GM18861 (cell line): ENCODE results near the gene FNDC3A.
"Not testable (repeated sequence)": the region's sequence is repeated elsewhere in the genome, so short reads cannot be mapped to it uniquely, and the experiment has no call there.

Experiments
- ATAC-seq: cut with Tn5 transposase; IDR thresholded peaks from one replicate; pipeline ENCODE4 v1.9.1; 2021; ENCODE audit not compliant: unreplicated experiment

FNDC3A gene

GRCh38 chr13:48975101-48975855 lies 434 bp upstream of the FNDC3A start:
- ATAC-seq = peak; percentile 18

GRCh38 chr13:48976576-48977285 lies 1.0 kb downstream of the FNDC3A start:
- ATAC-seq = no peak

DNA sequence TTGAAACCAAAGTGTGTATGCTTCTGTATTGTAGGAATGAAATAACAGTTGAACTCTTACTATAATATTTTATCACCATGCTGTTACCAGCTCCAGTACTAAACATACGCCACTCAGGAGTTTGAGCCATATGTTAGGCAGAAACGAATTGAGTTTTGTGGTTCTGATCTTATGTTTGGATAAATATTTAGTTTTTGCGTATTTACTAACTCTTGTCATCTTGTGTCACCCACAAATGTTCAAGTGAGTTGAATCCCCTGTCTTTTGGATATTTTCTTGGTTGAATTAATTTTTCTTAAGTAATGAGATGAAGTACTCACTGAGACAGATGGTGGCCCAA lies 1.5 kb downstream of the FNDC3A start:
- no peak for ATAC-seq

- ATAC-seq = no peak
Observed at GRCh38 chr13:48977973-48978372, 2.3 kb downstream of the FNDC3A start.

DNA sequence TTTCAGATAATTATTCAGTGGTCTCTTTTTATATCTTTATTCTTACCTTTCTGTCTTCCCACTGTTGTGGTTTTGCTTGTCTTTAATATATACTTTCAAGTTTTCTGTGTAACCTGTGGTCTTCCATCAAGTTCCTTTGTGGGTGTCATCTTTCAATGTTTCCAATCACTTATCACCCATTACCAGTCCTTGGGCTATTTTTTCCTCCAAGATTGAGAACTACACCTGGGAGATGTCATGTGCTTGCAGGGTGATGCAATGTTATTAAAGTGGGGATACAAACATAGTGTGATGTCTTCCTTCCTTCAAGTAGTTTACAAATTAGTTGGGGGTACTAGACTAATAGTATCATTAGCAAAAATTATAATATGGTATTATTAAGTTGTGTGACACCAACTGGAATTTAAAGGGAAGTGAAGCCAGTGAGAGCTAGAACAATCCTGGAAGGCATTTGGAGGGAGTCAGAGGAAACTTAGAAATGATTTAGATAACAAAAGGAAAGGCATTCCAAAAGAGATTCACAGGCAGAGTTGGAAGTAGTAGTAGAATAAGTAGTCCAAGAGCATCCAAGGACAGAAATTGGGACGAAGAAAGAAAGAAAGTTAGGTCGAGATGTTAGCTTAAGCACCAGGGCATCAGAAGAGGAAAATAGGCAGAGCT lies 3.4 kb downstream of the FNDC3A start:
- no peak for ATAC-seq

GRCh38 chr13:48979892-48980291 lies 4.2 kb downstream of the FNDC3A start:
- peak; percentile 49 for ATAC-seq

DNA sequence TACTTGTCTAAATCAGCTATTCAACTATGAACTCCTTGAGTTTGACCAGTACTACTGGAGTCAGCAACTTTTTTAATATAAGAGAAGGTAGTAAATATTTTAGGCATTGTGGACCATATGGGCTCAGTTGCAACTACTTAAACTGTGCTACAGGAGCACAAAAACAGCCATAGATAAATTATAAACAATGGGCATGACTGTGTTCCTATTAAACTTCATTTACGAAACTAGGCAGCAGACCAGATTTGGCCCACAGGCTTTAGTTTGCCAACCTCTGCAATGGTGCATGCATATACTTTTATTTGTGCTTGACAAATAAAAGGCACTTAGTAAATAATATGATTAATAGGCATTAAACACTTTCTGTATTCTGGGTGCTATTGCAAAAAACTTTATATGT lies 7.6 kb downstream of the FNDC3A start:
- no peak for ATAC-seq

DNA sequence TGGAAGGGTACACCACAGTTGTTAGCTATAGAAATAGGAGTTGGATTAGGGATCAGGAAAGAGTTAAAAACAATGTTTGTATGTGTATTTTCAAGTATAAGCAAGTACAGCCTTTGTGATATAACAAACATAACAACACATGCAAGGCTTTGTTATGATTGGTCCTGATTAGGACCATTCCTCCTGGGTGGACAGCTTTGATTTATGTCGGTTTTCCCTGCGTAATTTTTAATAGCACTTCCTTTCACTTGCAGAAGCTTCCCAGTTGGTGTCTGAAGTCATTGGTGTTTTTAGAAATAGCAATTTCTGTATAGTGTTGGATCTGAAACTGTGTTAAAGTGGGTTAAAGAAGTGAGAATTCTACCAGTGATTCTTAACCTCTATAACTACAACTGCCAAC lies 10.0 kb downstream of the FNDC3A start:
- no peak for ATAC-seq

- ATAC-seq = no peak
Observed at GRCh38 chr13:48990900-48991299, 15.2 kb downstream of the FNDC3A start.

GRCh38 chr13:48993150-48993549 lies 17.4 kb downstream of the FNDC3A start:
- no peak for ATAC-seq

GRCh38 chr13:48994706-48995105 lies 19.0 kb downstream of the FNDC3A start:
- ATAC-seq = peak; percentile 62

GRCh38 chr13:48998641-48999292 lies 23.1 kb downstream of the FNDC3A start:
- ATAC-seq = no peak

DNA sequence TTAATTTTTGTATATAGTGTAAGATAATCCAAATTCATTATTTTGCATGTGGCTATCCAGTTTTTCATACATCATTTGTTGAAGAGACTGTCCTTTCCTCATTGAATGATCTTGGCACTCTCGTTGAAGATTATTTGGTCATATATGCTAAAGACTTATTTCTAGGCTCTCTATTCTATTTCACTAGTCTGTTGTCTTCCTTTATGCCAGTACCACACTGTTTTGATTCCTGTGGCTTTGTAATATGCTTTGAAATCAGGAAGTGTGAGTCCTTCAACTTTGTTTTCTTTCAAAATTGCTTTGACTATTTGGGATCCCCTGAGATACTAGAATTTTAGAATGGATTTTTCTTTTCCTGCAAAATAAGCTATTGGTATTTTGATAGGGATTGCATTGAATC lies 24.5 kb downstream of the FNDC3A start:
- ATAC-seq = no peak

- ATAC-seq = not testable (repeated sequence)
Observed at GRCh38 chr13:49018986-49019635, 43.4 kb downstream of the FNDC3A start.

- ATAC-seq = no peak
Observed at GRCh38 chr13:49020328-49020727, 44.6 kb downstream of the FNDC3A start.

- ATAC-seq = no peak
Observed at GRCh38 chr13:49020940-49021553, 45.3 kb downstream of the FNDC3A start.

GRCh38 chr13:49021953-49022352 lies 46.2 kb downstream of the FNDC3A start:
- ATAC-seq = no peak

DNA sequence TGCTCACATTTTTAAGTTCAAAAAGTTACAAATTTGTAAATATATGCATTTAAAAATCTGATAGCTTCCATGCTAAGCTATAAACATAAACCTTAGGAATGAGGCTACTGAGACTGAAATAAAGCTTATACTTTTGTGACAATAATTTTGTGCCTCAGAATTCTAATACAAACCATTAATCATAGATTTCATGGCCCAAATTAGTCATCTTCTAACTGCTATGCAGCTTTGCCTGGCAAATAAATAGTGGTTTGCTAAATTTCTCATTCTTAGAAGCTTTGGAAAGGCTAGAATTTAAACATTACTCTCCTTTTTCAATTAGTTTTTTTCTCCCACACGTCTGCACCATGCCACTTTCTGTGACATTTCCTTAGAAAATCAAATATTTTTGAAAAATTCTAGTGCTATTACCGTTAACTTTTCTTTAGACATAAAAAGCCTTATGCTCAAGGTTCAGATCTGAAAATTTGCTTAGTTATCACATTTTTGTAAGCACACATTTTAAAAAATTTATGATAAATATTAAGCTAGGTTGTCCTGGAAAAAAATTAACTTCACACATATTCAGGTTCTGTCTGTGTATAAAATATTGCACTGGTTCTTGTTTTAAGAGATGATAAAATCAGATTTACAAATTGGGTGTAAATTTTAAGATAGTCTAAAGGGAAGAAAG lies 46.9 kb downstream of the FNDC3A start:
- ATAC-seq = no peak

GRCh38 chr13:49023431-49023830 lies 47.7 kb downstream of the FNDC3A start:
- ATAC-seq = no peak

DNA sequence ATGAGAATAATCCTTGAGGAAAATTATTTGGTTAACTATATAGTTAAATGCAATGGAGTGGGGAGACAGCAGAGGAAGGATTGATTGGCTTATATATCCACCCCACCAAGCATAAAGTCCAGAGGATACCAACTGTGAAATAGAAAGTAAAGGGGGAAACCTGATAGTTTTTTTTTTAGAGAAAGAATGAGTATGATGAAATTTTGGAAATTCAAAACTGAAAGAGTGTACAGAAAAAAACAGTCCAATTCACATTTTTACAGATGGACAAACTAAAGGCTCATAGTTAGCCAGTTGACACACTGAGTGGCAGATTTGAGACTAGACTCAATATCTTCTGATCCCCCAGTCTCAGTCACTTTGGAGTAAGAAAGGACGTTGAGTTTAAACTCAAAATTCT lies 51.1 kb downstream of the FNDC3A start:
- ATAC-seq = no peak
